Activated T-helper 1 cell treated with anti-CD3 and anti-CD28 coated beads, Interleukin-12 subunit alpha, Interleukin-12 subunit beta, Interleukin-2, Interleukin-4 antibody, amounts not matched to agents 30 ng/mL and 10 ng/mL and 1 ng/mL, durations not matched to agents 14 hours and 24 hours and 36 hours (primary cell): ENCODE results near the gene CADM4. TPM values are rescaled to one million over a fixed set of nuclear protein-coding genes. Genes with fewer than 3 reads are reported as not detected.
A peak's percentile ranks its signal among the peaks of the same experiment; 100 is the strongest.
"Not testable (repeated sequence)": the region's sequence is repeated elsewhere in the genome, so short reads cannot be mapped to it uniquely, and the experiment has no call there.

Experiments used
- DNase-seq: peaks from one replicate; pipeline ENCODE4 v3.0.0; 2021; ENCODE audit warnings: low spot score
- H3K27ac Mint-ChIP-seq: one replicate; pipeline ENCODE4 v1.8.0; 2021; ENCODE audit warnings: mild to moderate bottlenecking, mixed read lengths
- H3K27me3 Mint-ChIP-seq: one replicate; pipeline ENCODE4 v1.8.0; 2022; ENCODE audit warnings: mild to moderate bottlenecking, moderate library complexity, mixed read lengths; ENCODE audit not compliant: insufficient read depth
- H3K36me3 Mint-ChIP-seq: one replicate; pipeline ENCODE4 v1.8.0; 2021; ENCODE audit warnings: low read depth, mixed read lengths
- H3K4me1 Mint-ChIP-seq: one replicate; pipeline ENCODE4 v1.8.0; 2021; ENCODE audit warnings: low read depth, mixed read lengths
- H3K4me3 Mint-ChIP-seq: one replicate; pipeline ENCODE4 v1.8.0; 2021; ENCODE audit warnings: mild to moderate bottlenecking, moderate library complexity, mixed read lengths
- H3K9me3 Mint-ChIP-seq: one replicate; pipeline ENCODE4 v1.8.0; 2021; ENCODE audit warnings: mixed read lengths
- intact Hi-C: fragments of 100-400 bp; cut with micrococcal nuclease; formaldehyde crosslinking; loops from one replicate; pipeline ENCODE4 v1.15.1; 2024
- total RNA-seq: library from RNA; stranded (reverse); gene quantifications from 2 replicates; pipeline ENCODE4 v1.2.3, GENCODE V29; 2022

The CADM4 gene, protein sequence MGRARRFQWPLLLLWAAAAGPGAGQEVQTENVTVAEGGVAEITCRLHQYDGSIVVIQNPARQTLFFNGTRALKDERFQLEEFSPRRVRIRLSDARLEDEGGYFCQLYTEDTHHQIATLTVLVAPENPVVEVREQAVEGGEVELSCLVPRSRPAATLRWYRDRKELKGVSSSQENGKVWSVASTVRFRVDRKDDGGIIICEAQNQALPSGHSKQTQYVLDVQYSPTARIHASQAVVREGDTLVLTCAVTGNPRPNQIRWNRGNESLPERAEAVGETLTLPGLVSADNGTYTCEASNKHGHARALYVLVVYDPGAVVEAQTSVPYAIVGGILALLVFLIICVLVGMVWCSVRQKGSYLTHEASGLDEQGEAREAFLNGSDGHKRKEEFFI
- 0.32 and 0.39 TPM in 2 replicates for total RNA-seq

DNA sequence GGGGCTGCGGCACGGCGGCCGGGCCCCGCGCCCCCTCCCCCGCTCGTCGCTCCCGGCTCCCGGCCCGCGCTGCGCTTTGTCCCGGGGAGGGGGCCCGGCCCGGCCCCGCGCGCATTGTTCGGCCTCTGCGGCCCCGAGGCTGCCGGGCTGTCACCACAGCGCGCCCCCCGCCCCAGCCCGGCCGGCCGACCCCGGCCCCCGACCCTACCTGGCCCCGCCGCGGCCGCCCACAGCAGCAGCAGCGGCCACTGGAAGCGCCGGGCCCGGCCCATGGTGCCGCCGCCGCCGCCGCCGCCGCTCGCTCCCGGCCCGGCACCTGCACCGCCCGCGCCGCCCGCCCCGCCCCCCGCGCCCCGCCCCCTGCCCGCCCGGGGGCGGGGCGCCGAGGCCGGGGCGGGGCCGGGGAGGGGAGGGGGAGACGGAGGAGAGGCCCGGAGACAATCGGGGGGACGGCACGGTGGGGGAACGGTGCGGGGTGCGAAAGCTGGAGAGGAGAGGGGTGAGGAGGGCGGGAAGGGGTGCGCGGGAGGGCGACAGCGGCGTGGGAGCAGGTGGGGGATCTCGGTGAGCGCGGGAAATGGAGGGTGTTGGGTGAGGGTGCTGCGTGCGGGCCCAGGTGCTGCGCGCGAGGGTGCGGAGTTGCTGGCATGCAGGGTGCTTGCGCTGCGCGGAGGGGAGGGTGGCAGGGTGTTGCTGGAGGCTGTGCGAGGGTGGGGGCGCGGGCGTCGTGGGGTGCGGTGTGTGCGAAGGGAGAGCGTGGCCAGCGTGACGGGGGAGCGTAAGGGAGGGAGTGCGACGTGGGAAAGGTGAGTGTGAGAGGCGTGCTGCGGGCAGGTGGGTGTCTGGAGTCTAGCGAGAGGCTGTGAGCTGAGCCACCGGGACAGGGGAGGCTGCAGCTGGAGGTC is at the start of gene CADM4:
Gene CADM4 (minus strand): TSS at position 332 of the 905 bp plus-strand sequence. CDS start 60 bp downstream, at position 272.
- peaks cover 41% of the 10 kb centered on the region for H3K27me3 Mint-ChIP-seq

DNA sequence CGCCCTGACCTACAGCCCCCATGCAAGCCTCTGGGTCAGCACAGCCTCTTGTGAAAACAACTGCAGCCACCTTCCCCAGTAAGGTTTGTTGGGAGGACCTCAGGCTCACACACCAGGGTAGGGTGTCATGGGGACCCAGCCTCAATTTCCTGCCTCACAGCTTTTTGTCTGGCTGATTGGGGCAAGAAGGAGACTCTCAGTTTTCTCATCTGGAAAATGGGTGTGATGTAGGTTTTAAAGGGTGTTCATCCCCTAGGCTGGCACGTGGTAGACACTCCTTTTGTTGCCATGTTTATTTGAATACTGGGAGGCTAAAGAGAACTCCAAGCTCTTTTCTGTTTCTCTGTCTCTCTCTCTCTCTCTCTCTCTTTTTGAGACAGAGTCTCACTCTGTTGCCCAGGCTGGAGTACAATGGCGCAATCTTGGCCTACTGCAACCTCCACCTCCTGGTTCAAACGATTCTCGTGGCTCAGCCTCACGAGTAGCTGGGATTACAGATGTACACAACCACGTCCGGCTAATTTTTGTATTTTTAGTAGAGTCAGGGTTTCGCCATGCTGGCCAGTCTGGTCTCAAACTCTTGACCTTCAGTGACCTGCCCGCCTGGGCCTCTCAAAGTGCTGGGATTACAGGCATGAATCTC is 48.5 kb upstream of the CADM4 start:
- Mint-ChIP-seq H3K27me3 (peaks cover 2% of the 10 kb centered on the region), H3K4me3 (no peak overlapping the region), H3K27ac (no peak overlapping the region), H3K36me3 (no peaks in the 10 kb centered on the region), H3K9me3 (peaks cover 23% of the 10 kb centered on the region), H3K4me1 (no peaks in the 10 kb centered on the region)
- no peak for DNase-seq
- intact Hi-C loops = no loop called here

More for the DNA sequence above, at the start of gene CADM4:
- no peaks in the 10 kb centered on the region for H3K9me3 Mint-ChIP-seq
- H3K4me3 Mint-ChIP-seq = peak within 1 kb of the TSS; percentile 80
- H3K27ac Mint-ChIP-seq = peak within 1 kb of the TSS; percentile 46
- peak; percentile 30 for DNase-seq
- no peaks in the 10 kb centered on the region for H3K4me1 Mint-ChIP-seq
- intact Hi-C loops = loop anchor here (1.0 to 10.0 kb wide), 4 partner anchors 19 to 195 kb away; no protein-coding TSS in a partner anchor
- no peaks in the 10 kb centered on the region for H3K36me3 Mint-ChIP-seq

GRCh38 chr19:43687660-43687997 is 48.0 kb upstream of the CADM4 start:
- no peaks in the 10 kb centered on the region for H3K36me3 Mint-ChIP-seq
- DNase-seq = no peak
- H3K27ac Mint-ChIP-seq = no peak overlapping the region
- intact Hi-C loops = no loop called here
- H3K4me3 Mint-ChIP-seq = no peak overlapping the region
- H3K9me3 Mint-ChIP-seq = peaks cover 19% of the 10 kb centered on the region
- H3K27me3 Mint-ChIP-seq = peaks cover 2% of the 10 kb centered on the region
- H3K4me1 Mint-ChIP-seq = no peaks in the 10 kb centered on the region

GRCh38 chr19:43684326-43684725 is 44.7 kb upstream of the CADM4 start:
- Mint-ChIP-seq H3K4me1 (no peaks in the 10 kb centered on the region), H3K9me3 (no peaks in the 10 kb centered on the region), H3K4me3 (no peak overlapping the region), H3K27ac (no peak overlapping the region), H3K27me3 (peaks cover 2% of the 10 kb centered on the region), H3K36me3 (no peaks in the 10 kb centered on the region)
- intact Hi-C loops = no loop called here
- DNase-seq = no peak

- H3K9me3 Mint-ChIP-seq = no peaks in the 10 kb centered on the region
- DNase-seq = no peak
- H3K36me3 Mint-ChIP-seq = no peaks in the 10 kb centered on the region
- H3K4me3 Mint-ChIP-seq = no peak overlapping the region
- peaks cover 2% of the 10 kb centered on the region for H3K27me3 Mint-ChIP-seq
- intact Hi-C loops = no loop called here
- no peaks in the 10 kb centered on the region for H3K4me1 Mint-ChIP-seq
- no peak overlapping the region for H3K27ac Mint-ChIP-seq
Observed at GRCh38 chr19:43683905-43684304, 44.3 kb upstream of the CADM4 start.

DNA sequence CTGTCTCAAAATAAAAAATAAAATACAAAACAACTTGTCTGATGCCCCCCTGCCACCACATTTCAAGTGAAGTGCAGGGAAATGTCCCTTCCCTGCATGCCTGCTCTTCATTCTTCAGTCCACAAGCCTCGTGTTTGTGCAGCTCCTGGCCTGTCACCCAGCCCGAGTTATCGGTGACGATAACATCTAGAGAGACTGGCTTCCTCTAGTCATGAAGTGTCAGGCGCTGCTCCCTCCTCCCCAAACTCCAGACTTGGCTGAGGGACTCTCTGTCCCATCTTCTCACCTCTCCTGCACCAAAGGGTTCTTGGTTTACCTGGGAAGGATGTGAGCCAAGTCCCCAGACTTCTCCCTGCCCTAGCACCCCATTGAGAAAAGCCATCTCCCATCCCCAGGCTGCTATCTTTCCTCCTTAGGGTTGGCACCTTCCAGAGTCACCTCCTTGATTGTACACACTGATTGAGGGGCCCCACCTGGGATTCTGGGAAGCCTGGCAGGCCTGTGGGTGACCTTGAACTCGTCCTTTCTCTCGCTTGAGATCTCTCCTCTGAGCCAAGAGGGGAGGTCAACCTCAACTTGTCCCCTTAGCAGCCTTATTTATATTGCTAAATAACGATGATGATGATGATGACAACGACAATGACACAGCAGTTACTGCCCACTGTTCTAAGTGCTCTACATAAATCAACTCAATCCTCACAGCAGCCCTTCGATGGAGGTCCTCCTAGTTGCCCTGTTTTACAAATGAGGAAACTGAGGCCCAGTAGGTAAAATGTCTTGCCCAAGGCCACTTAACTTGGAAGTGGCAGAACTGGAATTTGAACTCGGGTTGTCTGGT is 43.4 kb upstream of the CADM4 start:
- intact Hi-C loops = no loop called here
- Mint-ChIP-seq H3K4me3 (no peak overlapping the region), H3K4me1 (no peaks in the 10 kb centered on the region), H3K27me3 (peaks cover 2% of the 10 kb centered on the region), H3K9me3 (no peaks in the 10 kb centered on the region), H3K36me3 (no peaks in the 10 kb centered on the region), H3K27ac (no peak overlapping the region)
- DNase-seq = no peak

- H3K4me3 Mint-ChIP-seq, H3K9me3 Mint-ChIP-seq, DNase-seq, H3K27ac Mint-ChIP-seq, H3K4me1 Mint-ChIP-seq, H3K36me3 Mint-ChIP-seq, intact Hi-C loops, H3K27me3 Mint-ChIP-seq: not testable (repeated sequence)
Observed at GRCh38 chr19:43682269-43682668, 42.6 kb upstream of the CADM4 start.

- H3K36me3 Mint-ChIP-seq = no peaks in the 10 kb centered on the region
- H3K4me1 Mint-ChIP-seq = no peaks in the 10 kb centered on the region
- no peak overlapping the region for H3K27ac Mint-ChIP-seq
- H3K27me3 Mint-ChIP-seq = peaks cover 2% of the 10 kb centered on the region
- DNase-seq = no peak
- intact Hi-C loops = no loop called here
- no peaks in the 10 kb centered on the region for H3K9me3 Mint-ChIP-seq
- H3K4me3 Mint-ChIP-seq = no peak overlapping the region
Observed at GRCh38 chr19:43681821-43682220, 42.2 kb upstream of the CADM4 start.

GRCh38 chr19:43678512-43679261 is 39.0 kb upstream of the CADM4 start:
- Mint-ChIP-seq H3K27me3 (no peaks in the 10 kb centered on the region), H3K4me1 (peaks cover 12% of the 10 kb centered on the region), H3K27ac (no peak overlapping the region), H3K4me3 (no peak overlapping the region), H3K9me3 (no peaks in the 10 kb centered on the region), H3K36me3 (peaks cover 2% of the 10 kb centered on the region)
- intact Hi-C loops = no loop called here
- no peak for DNase-seq

DNA sequence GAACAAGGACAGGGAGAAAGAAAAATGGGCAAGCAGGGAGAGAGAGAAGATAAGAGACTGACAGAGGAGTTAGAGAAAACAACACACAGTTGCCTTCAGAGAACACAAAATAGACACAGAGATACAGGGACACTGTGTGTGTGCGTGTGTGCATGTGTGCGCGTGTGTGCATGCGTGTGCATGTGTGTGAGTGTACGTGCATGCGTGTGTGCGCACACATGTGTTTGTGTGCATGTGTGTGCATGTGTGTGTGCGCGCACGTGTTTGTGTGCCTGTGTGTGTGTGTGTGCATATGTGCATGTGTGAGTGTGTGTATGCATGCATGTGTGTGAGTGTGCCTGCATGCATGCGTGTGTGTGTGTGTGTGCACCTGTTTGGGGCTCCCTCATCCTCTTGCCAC is 36.3 kb upstream of the CADM4 start:
- Mint-ChIP-seq H3K4me1 (peaks cover 12% of the 10 kb centered on the region), H3K27ac (peak overlapping the region; percentile 50), H3K36me3 (peaks cover 2% of the 10 kb centered on the region), H3K4me3 (no peak overlapping the region), H3K9me3 (no peaks in the 10 kb centered on the region), H3K27me3 (no peaks in the 10 kb centered on the region)
- no peak for DNase-seq
- intact Hi-C loops = no loop called here

- H3K27ac Mint-ChIP-seq = peak overlapping the region; percentile 73
- H3K9me3 Mint-ChIP-seq = no peaks in the 10 kb centered on the region
- peak overlapping the region; percentile 27 for H3K4me3 Mint-ChIP-seq
- no peaks in the 10 kb centered on the region for H3K27me3 Mint-ChIP-seq
- H3K36me3 Mint-ChIP-seq = peaks cover 2% of the 10 kb centered on the region
- peaks cover 16% of the 10 kb centered on the region for H3K4me1 Mint-ChIP-seq
- intact Hi-C loops = no loop called here
- DNase-seq = no peak
Observed at GRCh38 chr19:43675269-43675879, 35.7 kb upstream of the CADM4 start.
